Smooth muscle cell (in vitro differentiated cells): Measurements from ENCODE around the gene DUOXA2. TPM values are rescaled to one million over a fixed set of nuclear protein-coding genes. Genes with fewer than 3 reads are reported as not detected.
"Not testable (repeated sequence)": the region's sequence is repeated elsewhere in the genome, so short reads cannot be mapped to it uniquely, and the experiment has no call there.

ENCODE experiments used
- DNase-seq: peaks from one replicate; lab custom pipeline; 2025; ENCODE audit not compliant: unreplicated experiment; lab: John Stamatoyannopoulos, UW
- H2AFZ ChIP-seq: fragments of 200-600 bp; sonication (generic); 2 replicates; pipeline ENCODE4 v1.6.0; 2016; ENCODE audit warnings: antibody characterized with exemption, low read depth, mild to moderate bottlenecking
- H3F3A ChIP-seq: fragments of 200-600 bp; sonication (generic); 2 replicates; pipeline ENCODE4 v1.6.0; 2017; ENCODE audit warnings: antibody characterized with exemption, low read depth
- H3K27ac ChIP-seq: fragments of 200-600 bp; sonication (generic); 2 replicates; pipeline ENCODE4 v1.5.1; 2016; ENCODE audit warnings: low read depth, mild to moderate bottlenecking
- H3K27me3 ChIP-seq: fragments of 200-600 bp; sonication (generic); 2 replicates; pipeline ENCODE4 v1.6.1; 2016; ENCODE audit warnings: low read depth, mild to moderate bottlenecking
- H3K36me3 ChIP-seq: fragments of 200-600 bp; sonication (generic); 2 replicates; pipeline ENCODE4 v1.5.1; 2016; ENCODE audit warnings: low read depth
- H3K4me1 ChIP-seq: fragments of 200-600 bp; sonication (generic); 2 replicates; pipeline ENCODE4 v1.5.1; 2016; ENCODE audit warnings: low read depth
- H3K4me2 ChIP-seq: fragments of 200-600 bp; sonication (generic); 2 replicates; pipeline ENCODE4 v1.6.0; 2016; ENCODE audit warnings: mild to moderate bottlenecking
- H3K4me3 ChIP-seq: fragments of 200-600 bp; sonication (generic); 2 replicates; pipeline ENCODE4 v1.5.1; 2016; ENCODE audit warnings: mild to moderate bottlenecking
- H3K79me2 ChIP-seq: fragments of 200-600 bp; sonication (generic); 2 replicates; pipeline ENCODE4 v1.6.0; 2016; ENCODE audit warnings: low read depth, mild to moderate bottlenecking
- H3K9ac ChIP-seq: fragments of 200-600 bp; sonication (generic); 2 replicates; pipeline ENCODE4 v1.6.0; 2016; ENCODE audit warnings: low read depth
- H3K9me3 ChIP-seq: fragments of 200-600 bp; sonication (generic); replicated peaks from 2 replicates; pipeline ENCODE4 v1.5.1; 2016; ENCODE audit warnings: low read depth
- H4K20me1 ChIP-seq: fragments of 200-600 bp; sonication (generic); 2 replicates; pipeline ENCODE4 v1.6.0; 2016; ENCODE audit warnings: low read depth
- WGBS: methylation state at CpG from one replicate; pipeline ENCODE4 v1.1.7; 2016; ENCODE audit warnings: low lambda C conversion rate; 5-methylcytosine and 5-hydroxymethylcytosine counted together
- polyA plus RNA-seq: library from polyadenylated mRNA; unstranded; fragments of >200 nt; fragmentation: Nextera tagmentation; extraction: Ambion mirVana; gene quantifications from 2 replicates; pipeline ENCODE4 v1.2.1, GENCODE V29; 2016
- total RNA-seq: library from RNA; depleted of rRNA; stranded (reverse); fragments of >200 nt; gene quantifications from 2 replicates; pipeline ENCODE4 v1.2.3, GENCODE V29; 2014
- TF ChIP-seq, protein P1 (sequence below): fragments of 200-600 bp; sonication (generic); IDR thresholded peaks from 2 replicates; pipeline ENCODE4 v1.5.1; 2017; ENCODE audit warnings: borderline replicate concordance, mild to moderate bottlenecking, antibody characterized with exemption; ENCODE audit not compliant: insufficient read depth, poor library complexity, severe bottlenecking

DUOXA2 gene
- total and polyA plus RNA-seq, 2 experiments from 2014 or later = not detected

DNA sequence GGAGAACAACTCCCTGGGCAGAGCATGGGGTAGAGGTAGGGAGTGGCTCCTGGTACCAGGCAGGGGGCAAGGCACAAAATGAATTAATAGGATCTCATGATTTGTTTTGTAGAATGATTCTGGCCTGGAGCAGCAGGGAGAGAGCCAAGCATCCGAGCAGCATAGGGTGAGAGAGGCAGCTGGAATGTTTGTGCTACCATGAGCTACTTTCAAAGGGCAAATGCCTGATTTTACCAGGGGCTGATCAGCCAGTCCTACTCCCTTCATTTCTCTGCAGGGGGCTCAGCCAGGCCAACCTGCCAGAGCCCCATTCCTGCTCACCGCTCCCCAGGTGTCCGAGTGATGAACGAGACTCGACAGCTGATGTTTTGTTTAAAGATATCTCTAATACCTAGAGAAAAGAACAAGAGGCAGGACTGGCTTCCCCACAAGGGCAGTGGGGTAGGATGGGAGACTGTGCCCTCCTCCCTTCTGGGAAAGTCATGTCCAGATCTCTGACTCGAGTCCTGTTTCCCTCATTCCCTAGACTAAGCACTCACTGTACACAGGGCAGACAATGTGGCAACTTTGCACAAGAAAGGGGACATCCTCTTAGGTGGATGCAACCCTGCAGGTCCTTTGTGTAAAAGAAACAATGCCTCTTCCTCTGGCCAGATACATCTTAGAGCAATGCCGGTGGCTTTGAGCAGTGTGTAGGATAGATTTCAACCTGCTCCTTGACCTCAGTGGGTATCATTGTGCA is 13.1 kb upstream of the DUOXA2 start:
- Histone ChIP-seq H3K36me3 (no peaks in the 10 kb centered on the region), H3K27ac (no peak overlapping the region), H3K4me3 (no peak overlapping the region), H3K27me3 (peaks cover 33% of the 10 kb centered on the region), H3K79me2 (no peaks in the 10 kb centered on the region), H3K4me1 (no peaks in the 10 kb centered on the region), H3K9me3 (no peaks in the 10 kb centered on the region), H3F3A (no peaks in the 10 kb centered on the region), H2AFZ (no peak overlapping the region), H3K9ac (no peak overlapping the region), H4K20me1 (no peaks in the 10 kb centered on the region), H3K4me2 (no peak overlapping the region)
- DNase-seq = no peak
- WGBS = 78% methylated on average over 7 of the region's 7 CpGs
- TF ChIP-seq, protein P1, sequence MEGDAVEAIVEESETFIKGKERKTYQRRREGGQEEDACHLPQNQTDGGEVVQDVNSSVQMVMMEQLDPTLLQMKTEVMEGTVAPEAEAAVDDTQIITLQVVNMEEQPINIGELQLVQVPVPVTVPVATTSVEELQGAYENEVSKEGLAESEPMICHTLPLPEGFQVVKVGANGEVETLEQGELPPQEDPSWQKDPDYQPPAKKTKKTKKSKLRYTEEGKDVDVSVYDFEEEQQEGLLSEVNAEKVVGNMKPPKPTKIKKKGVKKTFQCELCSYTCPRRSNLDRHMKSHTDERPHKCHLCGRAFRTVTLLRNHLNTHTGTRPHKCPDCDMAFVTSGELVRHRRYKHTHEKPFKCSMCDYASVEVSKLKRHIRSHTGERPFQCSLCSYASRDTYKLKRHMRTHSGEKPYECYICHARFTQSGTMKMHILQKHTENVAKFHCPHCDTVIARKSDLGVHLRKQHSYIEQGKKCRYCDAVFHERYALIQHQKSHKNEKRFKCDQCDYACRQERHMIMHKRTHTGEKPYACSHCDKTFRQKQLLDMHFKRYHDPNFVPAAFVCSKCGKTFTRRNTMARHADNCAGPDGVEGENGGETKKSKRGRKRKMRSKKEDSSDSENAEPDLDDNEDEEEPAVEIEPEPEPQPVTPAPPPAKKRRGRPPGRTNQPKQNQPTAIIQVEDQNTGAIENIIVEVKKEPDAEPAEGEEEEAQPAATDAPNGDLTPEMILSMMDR = no peak

DNA sequence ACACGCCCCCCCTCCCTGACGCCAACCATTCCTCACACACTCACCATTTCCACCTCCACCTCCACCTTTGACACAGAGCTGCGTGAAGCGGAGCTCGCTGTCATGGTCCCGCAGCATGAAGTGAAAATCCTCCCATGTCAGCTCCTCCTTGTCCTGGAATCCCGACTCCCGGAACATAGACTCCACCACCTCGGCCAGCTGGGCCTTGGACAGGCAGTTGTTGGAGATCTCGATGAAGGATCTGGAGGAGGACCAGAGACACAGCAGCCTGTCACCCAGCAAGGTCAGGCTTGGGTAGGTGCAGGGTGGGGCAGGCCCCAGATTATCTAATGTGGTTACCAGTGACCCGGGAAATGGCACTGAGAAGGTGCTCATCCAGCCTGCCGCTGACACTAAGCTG is 12.4 kb upstream of the DUOXA2 start:
- 94% methylated on average over 12 of the region's 12 CpGs for WGBS
- no peaks in the 10 kb centered on the region for H3K36me3 ChIP-seq
- DNase-seq = no peak
- H3K4me3 ChIP-seq = no peak overlapping the region
- H3K27me3 ChIP-seq = peaks cover 29% of the 10 kb centered on the region
- H3K4me1 ChIP-seq = no peaks in the 10 kb centered on the region
- no peak overlapping the region for H2AFZ ChIP-seq
- H3K4me2 ChIP-seq = no peak overlapping the region
- H3K27ac ChIP-seq = no peak overlapping the region
- TF ChIP-seq, protein P1 = no peak
- no peaks in the 10 kb centered on the region for H4K20me1 ChIP-seq
- no peaks in the 10 kb centered on the region for H3K79me2 ChIP-seq
- H3F3A ChIP-seq = no peaks in the 10 kb centered on the region
- H3K9ac ChIP-seq = no peak overlapping the region
- no peaks in the 10 kb centered on the region for H3K9me3 ChIP-seq

DNA sequence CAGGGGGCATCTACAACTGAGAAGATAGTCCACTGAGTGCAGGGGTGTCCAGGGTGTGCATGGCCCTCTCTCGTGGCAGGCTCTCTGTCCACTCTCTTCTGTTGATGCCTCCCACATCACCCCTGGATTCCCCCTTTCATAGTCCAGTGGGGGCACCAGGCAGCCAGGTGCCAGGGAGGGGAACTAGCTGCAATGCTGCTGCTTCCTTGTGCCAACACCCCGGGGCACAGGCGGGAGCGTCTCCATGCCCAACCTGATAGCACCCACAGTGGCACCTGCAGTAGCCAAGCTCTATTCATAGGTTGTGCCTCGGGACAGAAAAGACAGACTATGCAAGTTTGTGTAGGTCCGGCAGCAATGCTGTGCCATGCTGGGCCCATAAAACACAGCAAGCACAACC is 11.9 kb upstream of the DUOXA2 start:
- TF ChIP-seq, protein P1 = no peak
- Histone ChIP-seq H3K4me3 (no peak overlapping the region), H3K4me2 (no peak overlapping the region), H2AFZ (no peak overlapping the region), H3K9ac (no peak overlapping the region), H4K20me1 (no peaks in the 10 kb centered on the region), H3K36me3 (no peaks in the 10 kb centered on the region), H3K9me3 (no peaks in the 10 kb centered on the region), H3K27me3 (peaks cover 29% of the 10 kb centered on the region), H3K79me2 (no peaks in the 10 kb centered on the region), H3K27ac (no peak overlapping the region), H3F3A (no peaks in the 10 kb centered on the region), H3K4me1 (no peaks in the 10 kb centered on the region)
- WGBS = 94% methylated on average over 6 of the region's 6 CpGs
- DNase-seq = no peak

DNA sequence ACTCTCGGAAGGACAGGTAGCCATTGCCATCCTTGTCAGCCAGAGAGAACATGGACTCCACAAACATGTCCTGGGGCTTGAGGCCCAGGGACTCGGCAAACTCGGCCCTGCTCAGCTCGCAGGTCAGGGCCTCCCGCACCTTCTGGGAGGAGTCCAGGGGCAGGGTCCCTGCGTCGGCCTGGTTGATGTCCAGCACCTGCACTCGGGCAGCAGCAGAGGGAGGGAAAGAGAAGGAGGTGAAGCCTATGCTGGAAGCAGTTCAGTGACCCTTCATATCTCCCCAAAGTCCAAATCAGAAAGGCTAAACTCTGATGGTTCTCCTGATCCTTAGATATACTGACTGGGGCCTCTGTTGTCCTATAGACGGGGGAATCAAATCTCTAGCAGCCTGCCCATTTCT is 10.0 kb upstream of the DUOXA2 start:
- not testable (repeated sequence) for H3K4me1 ChIP-seq, H3F3A ChIP-seq, H3K79me2 ChIP-seq, H3K27ac ChIP-seq, H2AFZ ChIP-seq, H3K9me3 ChIP-seq, H3K36me3 ChIP-seq, H3K4me2 ChIP-seq, H3K4me3 ChIP-seq, H3K9ac ChIP-seq, H4K20me1 ChIP-seq, DNase-seq
- H3K27me3 ChIP-seq = peaks cover 35% of the 10 kb centered on the region
- 94% methylated on average over 9 of the region's 9 CpGs for WGBS
